NCI-H1436 treated with DMSO at 0.1 percent for 48 hours (cell line): ENCODE measurements around the gene RHEB.

Source experiments
- DNase-seq: peaks from one replicate; lab custom pipeline; 2025; lab: John Stamatoyannopoulos, UW

RHEB gene

GRCh38 chr7:151503902-151504714 is 15.6 kb downstream of the RHEB start:
- DNase-seq, result no peak

- DNase-seq, result no peak
Observed at GRCh38 chr7:151501676-151502075, 18.0 kb downstream of the RHEB start.

- DNase-seq, result no peak
Observed at GRCh38 chr7:151498495-151498894, 21.2 kb downstream of the RHEB start.

GRCh38 chr7:151497306-151497871 is 22.3 kb downstream of the RHEB start:
- DNase-seq, result no peak

GRCh38 chr7:151495360-151495759 is 24.3 kb downstream of the RHEB start:
- no peak for DNase-seq

- DNase-seq, result no peak
Observed at GRCh38 chr7:151494298-151495284, 25.1 kb downstream of the RHEB start.

- DNase-seq, result no peak
Observed at GRCh38 chr7:151493083-151493482, 26.6 kb downstream of the RHEB start.

- DNase-seq, result no peak
Observed at GRCh38 chr7:151491859-151492258, 27.8 kb downstream of the RHEB start.

GRCh38 chr7:151490456-151491105 is 29.1 kb downstream of the RHEB start:
- DNase-seq, result no peak

GRCh38 chr7:151489498-151489897 is 30.2 kb downstream of the RHEB start:
- DNase-seq, result no peak

- DNase-seq, result no peak
Observed at GRCh38 chr7:151488096-151488495, 31.6 kb downstream of the RHEB start.

- no peak for DNase-seq
Observed at GRCh38 chr7:151487228-151487627, 32.5 kb downstream of the RHEB start.

- no peak for DNase-seq
Observed at GRCh38 chr7:151486074-151486473, 33.6 kb downstream of the RHEB start.

- no peak for DNase-seq
Observed at GRCh38 chr7:151484971-151485707, 34.6 kb downstream of the RHEB start.

GRCh38 chr7:151483711-151483983 is 36.0 kb downstream of the RHEB start:
- no peak for DNase-seq

GRCh38 chr7:151482883-151483710 is 36.6 kb downstream of the RHEB start:
- no peak for DNase-seq

- DNase-seq, result no peak
Observed at GRCh38 chr7:151481650-151482505, 37.8 kb downstream of the RHEB start.

- no peak for DNase-seq
Observed at GRCh38 chr7:151477867-151478266, 41.8 kb downstream of the RHEB start.

- DNase-seq, result no peak
Observed at GRCh38 chr7:151472644-151473380, 46.9 kb downstream of the RHEB start.
